Stimulated activated naive CD4-positive, alpha-beta T cell (primary cell): ENCODE measurements around the gene GALE.
"Not testable (repeated sequence)": the region's sequence is repeated elsewhere in the genome, so short reads cannot be mapped to it uniquely, and the experiment has no call there.

ENCODE experiments used
- DNase-seq, 6 experiments: peaks; one replicate each; lab custom pipeline; 2025; lab: John Stamatoyannopoulos, UW

GALE gene

GRCh38 chr1:23809751-23810171, 9.2 kb upstream of the GALE start:
- DNase-seq: peak; percentile 59 to 82 (median 75)

GRCh38 chr1:23807453-23807852, 6.9 kb upstream of the GALE start:
- no peak for DNase-seq

GRCh38 chr1:23806280-23806679, 5.7 kb upstream of the GALE start:
- no peak for DNase-seq

GRCh38 chr1:23805025-23805424, 4.5 kb upstream of the GALE start:
- no peak for DNase-seq

GRCh38 chr1:23804183-23804835, 3.8 kb upstream of the GALE start:
- no peak for DNase-seq

- DNase-seq: no peak
These were observed 3.1 kb upstream of the GALE start for GRCh38 chr1:23803674-23804073.

- DNase-seq: not testable (repeated sequence)
These were observed 2.3 kb upstream of the GALE start for GRCh38 chr1:23802809-23803342.

GRCh38 chr1:23801876-23802275, 1.3 kb upstream of the GALE start:
- DNase-seq: no peak

GRCh38 chr1:23801338-23801748, 789 bp upstream of the GALE start:
- DNase-seq: no peak

- peak in 1 of 6 experiments; percentile 11 for DNase-seq
These were observed 769 bp downstream of the GALE start for GRCh38 chr1:23799570-23800399.

- DNase-seq: no peak
These were observed 1.3 kb downstream of the GALE start for GRCh38 chr1:23799255-23799569.

- DNase-seq: no peak
These were observed 1.9 kb downstream of the GALE start for GRCh38 chr1:23798662-23799142.

- no peak for DNase-seq
These were observed 2.8 kb downstream of the GALE start for GRCh38 chr1:23797478-23798448.

- no peak for DNase-seq
These were observed 3.9 kb downstream of the GALE start for GRCh38 chr1:23796466-23797271.

GRCh38 chr1:23795676-23796465, 4.7 kb downstream of the GALE start:
- no peak for DNase-seq

- DNase-seq: not testable (repeated sequence)
These were observed 5.8 kb downstream of the GALE start for GRCh38 chr1:23794732-23795182.

GRCh38 chr1:23793861-23794731, 6.5 kb downstream of the GALE start:
- no peak for DNase-seq

GRCh38 chr1:23793018-23793781, 7.4 kb downstream of the GALE start:
- peak in 2 of 6 experiments; percentile 25 to 38 for DNase-seq
